GM19025 (cell line): ENCODE measurements around the gene TOE1.
"Not testable (repeated sequence)": the region's sequence is repeated elsewhere in the genome, so short reads cannot be mapped to it uniquely, and the experiment has no call there.

Experiments
- ATAC-seq: cut with Tn5 transposase; IDR thresholded peaks from one replicate; pipeline ENCODE4 v1.9.1; 2021; ENCODE audit warnings: mild to moderate bottlenecking, low read depth, moderate library complexity; ENCODE audit not compliant: unreplicated experiment

TOE1 gene

GRCh38 chr1:45353685-45354084 lies 13.7 kb downstream of the TOE1 start:
- no peak for ATAC-seq

- no peak for ATAC-seq
Observed at GRCh38 chr1:45354838-45355237, 14.9 kb downstream of the TOE1 start.

- ATAC-seq = no peak
Observed at GRCh38 chr1:45355683-45356082, 15.7 kb downstream of the TOE1 start.

- no peak for ATAC-seq
Observed at GRCh38 chr1:45356186-45356585, 16.2 kb downstream of the TOE1 start.

- ATAC-seq = no peak
Observed at GRCh38 chr1:45359882-45360513, 20.0 kb downstream of the TOE1 start.

- ATAC-seq = not testable (repeated sequence)
Observed at GRCh38 chr1:45360981-45361380, 21.0 kb downstream of the TOE1 start.

GRCh38 chr1:45364294-45364693 lies 24.3 kb downstream of the TOE1 start:
- ATAC-seq = no peak

DNA sequence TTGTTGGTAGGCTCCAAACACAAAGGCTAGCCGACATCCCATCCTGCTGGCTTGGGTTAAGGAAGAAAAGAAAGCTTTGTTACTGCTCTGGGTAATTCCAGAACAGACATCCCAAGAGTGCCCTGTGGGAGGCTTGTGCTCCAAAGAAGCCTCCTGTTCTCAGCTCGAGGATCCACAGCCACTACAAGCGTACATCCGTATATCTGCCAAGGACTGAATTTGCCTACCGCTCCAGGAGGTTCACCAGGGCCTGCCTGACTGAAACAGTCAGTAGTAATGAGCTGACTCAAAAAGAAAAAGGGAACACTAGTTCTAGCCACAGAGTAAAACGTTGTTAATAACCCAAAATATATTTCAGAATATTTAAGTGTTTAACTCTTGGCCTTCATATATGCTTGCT lies 25.1 kb downstream of the TOE1 start:
- ATAC-seq = no peak

GRCh38 chr1:45370575-45370974 lies 30.6 kb downstream of the TOE1 start:
- no peak for ATAC-seq

GRCh38 chr1:45373573-45373972 lies 33.6 kb downstream of the TOE1 start:
- ATAC-seq = no peak

DNA sequence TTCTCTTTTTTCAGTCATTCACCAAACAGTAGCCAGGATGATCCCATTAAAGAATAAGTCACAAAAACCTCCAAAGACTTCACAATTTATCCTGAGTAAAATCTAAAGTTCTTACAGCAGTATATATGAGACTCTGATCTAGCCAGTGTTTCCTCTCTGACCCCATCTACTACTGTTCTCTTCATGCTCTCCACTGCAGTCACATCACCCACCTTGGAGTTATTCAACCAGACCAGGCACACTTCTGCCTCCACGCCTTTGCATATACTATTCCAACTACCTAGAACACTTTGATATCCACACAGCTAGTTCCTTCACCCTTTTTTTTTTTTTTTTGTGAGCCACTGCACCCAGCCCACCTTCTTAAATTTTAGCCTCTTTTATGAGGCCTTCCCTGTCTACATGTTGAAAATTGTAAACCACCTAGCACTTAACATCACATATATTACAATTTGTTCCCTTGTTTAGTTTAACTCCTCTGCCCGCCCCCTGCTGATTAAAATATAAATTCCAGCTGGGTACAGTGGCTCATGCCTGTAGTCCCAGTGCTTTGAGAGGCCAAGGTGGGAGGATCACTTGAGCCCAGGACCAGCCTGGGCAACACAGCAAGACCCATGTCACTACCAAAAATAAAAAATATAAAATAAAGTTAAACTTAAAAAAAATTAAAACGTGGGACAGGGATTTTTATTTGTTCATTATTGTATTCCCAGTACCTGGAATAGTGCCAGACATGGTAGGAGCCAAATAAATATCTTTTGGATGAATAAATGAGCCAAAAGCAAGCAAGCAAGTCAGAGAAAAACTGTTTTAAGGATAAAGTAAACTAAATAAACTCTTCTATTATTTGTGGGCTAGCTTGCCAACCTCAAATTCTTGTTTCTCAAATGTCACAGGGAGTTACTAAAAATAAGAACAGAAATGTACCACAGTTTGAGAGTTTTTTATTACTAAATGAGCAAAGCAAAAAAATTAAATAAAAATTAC lies 35.4 kb downstream of the TOE1 start:
- ATAC-seq = no peak

GRCh38 chr1:45378184-45378583 lies 38.2 kb downstream of the TOE1 start:
- no peak for ATAC-seq

- ATAC-seq = no peak
Observed at GRCh38 chr1:45379524-45379923, 39.6 kb downstream of the TOE1 start.

DNA sequence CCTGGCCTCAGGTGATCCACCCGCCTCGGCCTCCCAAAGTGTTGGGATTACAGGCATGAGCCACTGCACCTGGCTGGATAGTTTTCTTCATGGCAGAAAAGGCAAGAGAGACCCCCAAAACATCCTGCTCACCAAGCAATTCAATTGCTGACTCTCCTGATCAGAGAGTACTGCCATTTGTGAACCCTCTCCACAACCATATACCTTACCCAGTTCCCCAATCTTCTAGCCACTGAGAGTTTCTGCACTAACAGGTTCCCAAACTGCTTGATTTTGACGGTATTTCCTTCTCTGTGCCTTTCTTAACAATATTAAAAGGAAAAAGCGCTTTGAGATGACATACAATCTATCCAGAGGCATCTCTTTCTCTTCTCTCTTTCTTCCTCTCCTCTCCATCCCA lies 40.2 kb downstream of the TOE1 start:
- no peak for ATAC-seq

DNA sequence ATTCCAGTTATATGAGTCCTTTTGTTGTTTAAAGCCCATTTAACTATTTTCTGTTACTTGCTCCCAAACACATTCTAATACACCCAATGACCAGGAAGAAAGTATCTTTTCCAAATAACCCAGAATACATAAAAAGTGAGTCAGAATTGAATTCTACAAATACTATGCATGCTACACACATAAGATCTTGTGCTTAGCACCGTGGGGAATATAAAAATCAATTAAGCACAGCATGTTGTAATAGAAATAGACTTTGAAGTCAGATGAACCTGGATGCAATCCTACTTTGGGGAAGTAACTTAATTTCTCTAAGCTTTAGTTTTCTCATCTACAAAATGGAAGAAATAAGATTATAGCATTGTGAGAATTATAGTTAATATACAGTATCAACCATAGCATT lies 40.8 kb downstream of the TOE1 start:
- ATAC-seq = no peak

- no peak for ATAC-seq
Observed at GRCh38 chr1:45381243-45381642, 41.3 kb downstream of the TOE1 start.

DNA sequence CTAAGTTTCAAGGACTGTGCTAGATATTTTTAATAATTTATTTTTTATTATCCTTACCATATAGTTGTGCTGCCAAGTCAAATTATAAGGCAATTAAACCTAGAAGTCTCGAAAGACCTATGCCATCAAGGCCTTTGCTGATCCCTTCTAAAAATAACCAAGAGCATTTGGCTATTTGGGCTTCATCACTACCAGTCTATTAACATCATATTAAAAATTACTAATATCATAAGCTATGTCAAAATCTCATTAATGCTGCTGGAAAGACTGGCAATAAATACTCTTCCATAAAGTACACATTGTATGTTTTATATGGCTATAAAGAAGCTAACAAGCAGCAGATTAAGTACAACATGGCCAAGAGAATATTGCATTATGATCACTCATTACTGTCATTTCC lies 43.2 kb downstream of the TOE1 start:
- no peak for ATAC-seq

DNA sequence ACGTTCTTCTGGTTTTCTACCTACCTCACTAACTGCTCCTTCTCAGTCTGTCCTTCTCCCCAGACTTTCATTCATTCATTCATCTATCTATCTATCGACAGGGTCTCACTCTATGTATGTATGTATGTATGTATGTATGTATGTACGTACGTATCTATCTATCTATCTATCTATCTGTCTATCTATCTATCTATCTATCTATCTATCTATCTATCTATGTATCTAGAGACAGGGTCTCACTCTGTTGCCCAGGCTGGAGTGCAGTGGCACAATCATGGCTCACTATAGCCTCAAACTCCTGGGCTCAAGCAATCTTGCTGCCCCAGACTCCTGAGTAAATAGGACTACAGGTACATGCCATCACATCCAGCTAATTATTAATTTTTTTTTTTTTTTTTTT lies 44.2 kb downstream of the TOE1 start:
- not testable (repeated sequence) for ATAC-seq

DNA sequence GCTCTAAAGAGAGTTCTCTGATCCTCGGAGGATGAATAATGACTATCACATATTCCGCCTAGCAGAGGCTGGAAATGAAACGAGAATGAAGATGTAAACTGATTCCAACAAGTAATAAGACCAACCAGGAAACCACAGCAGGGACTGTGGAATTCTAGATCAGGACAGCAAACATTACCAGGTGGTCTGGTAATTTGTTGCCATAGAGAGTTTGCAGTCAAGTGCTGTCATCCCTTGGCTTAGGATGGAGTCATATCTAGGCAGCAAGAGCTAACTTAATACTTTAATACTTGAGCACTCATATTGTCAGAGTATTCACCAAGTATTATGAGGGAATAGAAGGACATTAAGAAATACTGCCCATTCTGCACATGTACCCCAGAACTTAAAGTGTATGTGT lies 45.3 kb downstream of the TOE1 start:
- no peak for ATAC-seq

DNA sequence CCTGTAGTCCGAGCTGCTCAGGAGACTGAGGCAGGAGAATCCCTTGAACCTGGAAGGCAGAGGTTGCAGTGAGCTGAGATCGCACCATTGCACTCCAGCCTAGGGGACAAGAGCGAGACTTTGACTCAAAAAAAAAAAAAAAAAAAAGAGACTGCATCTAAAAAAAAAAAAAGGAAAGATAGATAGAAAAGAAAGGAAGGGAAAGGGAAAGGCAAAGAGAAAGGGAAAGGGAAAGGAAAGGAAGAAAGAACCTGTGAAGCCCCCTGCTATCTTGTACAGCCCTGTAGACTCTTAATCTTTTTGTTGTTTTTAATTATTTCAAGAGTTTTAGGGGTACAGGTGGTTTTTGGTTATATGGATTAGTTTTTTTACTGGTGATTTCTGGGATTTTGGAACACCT lies 46.2 kb downstream of the TOE1 start:
- ATAC-seq = no peak
